ENCODE measurements around the gene LAPTM5. TPM values are rescaled to one million over a fixed set of nuclear protein-coding genes. Genes with fewer than 3 reads are reported as not detected.

The LAPTM5 gene
- total and polyA plus RNA-seq, 2 donors (not counting 1 experiment from before 2014, with no cell fraction given), result 1,384 to 1,519 TPM

DNA sequence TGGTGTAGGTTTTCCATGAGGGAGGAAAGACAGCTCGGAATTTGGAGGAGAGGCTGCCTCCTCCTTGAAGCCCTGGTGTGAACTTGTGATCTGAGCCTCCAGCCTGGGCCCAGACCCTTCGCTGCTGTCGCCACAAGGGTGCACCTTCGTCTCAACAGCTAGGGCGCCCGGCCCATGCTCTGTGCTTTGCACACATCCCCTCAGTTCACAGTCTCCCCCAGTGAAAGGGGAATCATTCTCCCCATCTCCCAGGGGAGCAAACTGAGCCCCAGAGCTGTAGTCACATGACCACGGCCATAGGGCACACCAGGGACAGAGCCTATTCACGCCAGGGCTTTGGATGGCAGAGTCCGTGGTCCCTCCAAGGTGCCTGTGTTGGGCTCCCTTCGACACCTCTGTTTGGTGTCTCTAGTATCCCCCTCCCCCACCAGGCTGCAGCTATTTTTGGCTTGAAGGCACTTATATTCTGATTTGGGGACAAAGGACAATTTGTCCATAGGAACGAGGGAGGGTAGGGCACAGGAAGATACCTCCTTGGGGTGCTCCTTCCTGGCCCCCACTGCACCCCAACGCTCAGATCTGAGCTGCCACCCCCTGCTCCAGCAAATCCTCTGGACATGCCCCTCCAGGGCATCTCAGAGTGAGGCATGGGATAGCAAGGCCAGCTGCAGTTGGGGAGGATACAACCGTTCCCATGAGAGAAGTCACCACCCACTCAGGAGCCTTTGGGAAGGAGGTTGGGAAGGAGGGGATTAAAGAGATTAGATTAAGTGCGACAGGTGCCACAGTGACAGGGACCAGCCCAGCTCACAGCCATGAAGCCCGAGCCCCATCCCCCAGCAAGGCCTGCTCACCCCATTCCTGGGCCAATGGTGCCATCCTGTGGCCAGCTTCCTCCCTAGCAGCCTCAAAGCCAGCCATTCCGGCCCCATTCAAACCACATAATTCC, 49.9 kb downstream of the LAPTM5 start:
- Mint-ChIP-seq H3K27ac (no peak overlapping the region), H3K4me3 (no peak overlapping the region), H3K4me1 (peaks cover 4% of the 10 kb centered on the region), H3K9me3 (ENCODE audit: insufficient read depth) (no peaks in the 10 kb centered on the region), H3K27me3 (peaks cover 27% of the 10 kb centered on the region)
- Histone ChIP-seq H3K9me3 (ENCODE audit: control extremely low read depth in 1 of 3, control insufficient read depth in 2 of 3, insufficient read depth in 1 of 3, low read length in 2 of 3) (no peaks in the 10 kb centered on the region), H2AFZ (ENCODE audit: insufficient read depth, low read depth, low read length, poor library complexity, severe bottlenecking) (no peak overlapping the region), H3K4me3 (ENCODE audit: control extremely low read depth in 1 of 5, extremely low read depth in 1 of 5, insufficient read depth in 1 of 5, low read depth in 2 of 5, low read length in 4 of 5) (no peak overlapping the region), H3K4me2 (replicated peaks; ENCODE audit: low read depth, low read length, poor library complexity, severe bottlenecking) (no peak overlapping the region), H3K27ac (ENCODE audit: low read length in 2 of 2) (no peak overlapping the region), H3K27me3 (replicated peaks in 1 of 4; ENCODE audit: control extremely low read depth in 1 of 4, control insufficient read depth in 3 of 4, insufficient read depth in 4 of 4, low read length in 3 of 4) (peaks cover 0 to 23% (median 3%) of the 10 kb centered on the region in 4 experiments), H3K9ac (ENCODE audit: low read length) (no peak overlapping the region), H3K4me1 (ENCODE audit: control insufficient read depth in 2 of 2, insufficient read depth in 2 of 2, low read length in 2 of 2) (peaks cover 0 to 6% of the 10 kb centered on the region in 2 donors), H3K79me2 (ENCODE audit: control insufficient read depth, insufficient read depth, low read length) (no peaks in the 10 kb centered on the region), H4K20me1 (ENCODE audit: control insufficient read depth, insufficient read depth, low read length, poor library complexity, severe bottlenecking) (no peaks in the 10 kb centered on the region), H3K36me3 (replicated peaks in 1 of 2; ENCODE audit: control extremely low read depth in 1 of 2, control insufficient read depth in 1 of 2, extremely low read depth in 1 of 2, insufficient read depth in 2 of 2, low read length in 1 of 2) (no peaks in the 10 kb centered on the region)
- ChIA-PET CTCF (interaction anchor here (0.7 to 2.0 kb wide), 7 partner anchors 9 to 1831 kb away, joined by 3 to 7 read pairs (median 4); partner anchors contain the start of gene PTPRU), POLR2A (interaction anchor here (0.7 kb wide), 1 partner anchor 221 kb away, joined by 3 read pairs; no protein-coding TSS in a partner anchor)
- DNase-seq (peak; percentile 70), ATAC-seq (ENCODE audit: low read depth) (peak; percentile 97)
- no peak for TF ChIP-seq EZH2 (IDR thresholded peaks at IDR 0.05; ENCODE audit: borderline replicate concordance, insufficient read depth, low read depth, low read length, poor library complexity, severe bottlenecking)
- TF ChIP-seq, protein P1, sequence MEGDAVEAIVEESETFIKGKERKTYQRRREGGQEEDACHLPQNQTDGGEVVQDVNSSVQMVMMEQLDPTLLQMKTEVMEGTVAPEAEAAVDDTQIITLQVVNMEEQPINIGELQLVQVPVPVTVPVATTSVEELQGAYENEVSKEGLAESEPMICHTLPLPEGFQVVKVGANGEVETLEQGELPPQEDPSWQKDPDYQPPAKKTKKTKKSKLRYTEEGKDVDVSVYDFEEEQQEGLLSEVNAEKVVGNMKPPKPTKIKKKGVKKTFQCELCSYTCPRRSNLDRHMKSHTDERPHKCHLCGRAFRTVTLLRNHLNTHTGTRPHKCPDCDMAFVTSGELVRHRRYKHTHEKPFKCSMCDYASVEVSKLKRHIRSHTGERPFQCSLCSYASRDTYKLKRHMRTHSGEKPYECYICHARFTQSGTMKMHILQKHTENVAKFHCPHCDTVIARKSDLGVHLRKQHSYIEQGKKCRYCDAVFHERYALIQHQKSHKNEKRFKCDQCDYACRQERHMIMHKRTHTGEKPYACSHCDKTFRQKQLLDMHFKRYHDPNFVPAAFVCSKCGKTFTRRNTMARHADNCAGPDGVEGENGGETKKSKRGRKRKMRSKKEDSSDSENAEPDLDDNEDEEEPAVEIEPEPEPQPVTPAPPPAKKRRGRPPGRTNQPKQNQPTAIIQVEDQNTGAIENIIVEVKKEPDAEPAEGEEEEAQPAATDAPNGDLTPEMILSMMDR (IDR thresholded peaks at IDR 0.05), result peak; percentile 77
- WGBS (ENCODE audit: insufficient coverage), result 65% methylated on average over 12 of the region's 16 CpGs
- intact Hi-C loops (cut with micrococcal nuclease), result loop anchor here (1.0 kb wide), 1 partner anchor 1471 kb away; the partner anchor contains the start of gene PTPRU

DNA sequence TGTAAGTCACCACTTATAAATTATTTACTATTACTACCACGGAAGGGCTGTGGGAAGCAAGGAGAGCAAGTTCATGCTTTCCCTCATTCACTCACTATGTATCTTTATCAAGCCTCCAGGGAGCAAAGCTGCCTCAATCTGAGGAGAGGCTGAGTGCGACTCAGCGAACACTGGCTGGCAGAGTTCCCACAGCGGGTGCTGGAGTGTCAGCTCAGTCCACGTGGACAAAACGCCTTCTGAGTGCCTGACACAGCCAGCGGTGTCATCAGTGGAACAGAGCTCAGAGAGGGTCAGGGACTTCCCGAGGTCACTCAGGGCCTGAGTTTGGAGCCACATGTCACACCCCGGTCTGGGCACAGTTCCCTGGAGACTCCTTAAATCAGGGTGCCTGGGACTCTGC, 51.0 kb downstream of the LAPTM5 start:
- H3K27ac Mint-ChIP-seq, result no peak overlapping the region
- Histone ChIP-seq H3K27ac (ENCODE audit: low read length in 2 of 2) (no peak overlapping the region), H4K20me1 (ENCODE audit: control insufficient read depth, insufficient read depth, low read length, poor library complexity, severe bottlenecking) (no peaks in the 10 kb centered on the region), H2AFZ (ENCODE audit: insufficient read depth, low read depth, low read length, poor library complexity, severe bottlenecking) (no peak overlapping the region), H3K27me3 (replicated peaks in 1 of 4; ENCODE audit: control extremely low read depth in 1 of 4, control insufficient read depth in 3 of 4, insufficient read depth in 4 of 4, low read length in 3 of 4) (peaks cover 0 to 23% (median 3%) of the 10 kb centered on the region in 4 experiments), H3K9ac (ENCODE audit: low read length) (no peak overlapping the region), H3K9me3 (ENCODE audit: control extremely low read depth in 1 of 3, control insufficient read depth in 2 of 3, insufficient read depth in 1 of 3, low read length in 2 of 3) (no peaks in the 10 kb centered on the region), H3K4me3 (ENCODE audit: control extremely low read depth in 1 of 5, extremely low read depth in 1 of 5, insufficient read depth in 1 of 5, low read depth in 2 of 5, low read length in 4 of 5) (no peak overlapping the region), H3K4me1 (ENCODE audit: control insufficient read depth in 2 of 2, insufficient read depth in 2 of 2, low read length in 2 of 2) (peaks cover 0 to 6% of the 10 kb centered on the region in 2 donors), H3K36me3 (replicated peaks in 1 of 2; ENCODE audit: control extremely low read depth in 1 of 2, control insufficient read depth in 1 of 2, extremely low read depth in 1 of 2, insufficient read depth in 2 of 2, low read length in 1 of 2) (no peaks in the 10 kb centered on the region), H3K79me2 (ENCODE audit: control insufficient read depth, insufficient read depth, low read length) (no peaks in the 10 kb centered on the region), H3K4me2 (replicated peaks; ENCODE audit: low read depth, low read length, poor library complexity, severe bottlenecking) (no peak overlapping the region)
- DNase-seq, result no peak
- intact Hi-C loops (cut with micrococcal nuclease), result no loop called here
- WGBS (ENCODE audit: insufficient coverage), result 47% methylated on average over 8 of the region's 9 CpGs
- ATAC-seq (ENCODE audit: low read depth), result no peak
- H3K4me1 Mint-ChIP-seq, result peaks cover 4% of the 10 kb centered on the region
- TF ChIP-seq, protein P1 (IDR thresholded peaks at IDR 0.05), result no peak
- TF ChIP-seq EZH2 (IDR thresholded peaks at IDR 0.05; ENCODE audit: borderline replicate concordance, insufficient read depth, low read depth, low read length, poor library complexity, severe bottlenecking), result no peak
- POLR2A ChIA-PET, result no interaction called here
- H3K4me3 Mint-ChIP-seq, result no peak overlapping the region
- no peaks in the 10 kb centered on the region for H3K9me3 Mint-ChIP-seq (ENCODE audit: insufficient read depth)
- peaks cover 27% of the 10 kb centered on the region for H3K27me3 Mint-ChIP-seq
- CTCF ChIA-PET, result interaction anchor here (2.0 kb wide), 1 partner anchor 1470 kb away, joined by 7 read pairs; the partner anchor contains the start of gene PTPRU

Measured in B cell (primary cell).